ENCODE measurements around the gene PDE6H. TPM values are rescaled to one million over a fixed set of nuclear protein-coding genes. Genes with fewer than 3 reads are reported as not detected.
A peak's percentile ranks its signal among the peaks of the same experiment; 100 is the strongest.

Gene PDE6H
- total RNA-seq, 1 experiment from 2014 or later: not detected

- Histone ChIP-seq H3K36me3 (ENCODE audit: insufficient read depth, low read length, poor library complexity, severe bottlenecking) (no peaks in the 10 kb centered on the region), H3K27me3 (replicated peaks; ENCODE audit: insufficient read depth, low read depth, low read length, poor library complexity) (no peaks in the 10 kb centered on the region), H3K4me3 (ENCODE audit: low read depth, low read length, poor library complexity, severe bottlenecking) (no peak overlapping the region), H3K9me3 (ENCODE audit: low read depth, low read length, poor library complexity, severe bottlenecking) (no peaks in the 10 kb centered on the region), H3K4me1 (ENCODE audit: insufficient read depth, low read length, poor library complexity, severe bottlenecking) (no peaks in the 10 kb centered on the region), H3K27ac (ENCODE audit: low read depth, low read length, poor library complexity, severe bottlenecking) (no peak overlapping the region)
- ChIA-PET POLR2A (ENCODE audit: low non-redundant PET) (no interaction called here), CTCF (no interaction called here)
- DNase-seq (ENCODE audit: low spot score): no peak
- TF ChIP-seq, protein P1, sequence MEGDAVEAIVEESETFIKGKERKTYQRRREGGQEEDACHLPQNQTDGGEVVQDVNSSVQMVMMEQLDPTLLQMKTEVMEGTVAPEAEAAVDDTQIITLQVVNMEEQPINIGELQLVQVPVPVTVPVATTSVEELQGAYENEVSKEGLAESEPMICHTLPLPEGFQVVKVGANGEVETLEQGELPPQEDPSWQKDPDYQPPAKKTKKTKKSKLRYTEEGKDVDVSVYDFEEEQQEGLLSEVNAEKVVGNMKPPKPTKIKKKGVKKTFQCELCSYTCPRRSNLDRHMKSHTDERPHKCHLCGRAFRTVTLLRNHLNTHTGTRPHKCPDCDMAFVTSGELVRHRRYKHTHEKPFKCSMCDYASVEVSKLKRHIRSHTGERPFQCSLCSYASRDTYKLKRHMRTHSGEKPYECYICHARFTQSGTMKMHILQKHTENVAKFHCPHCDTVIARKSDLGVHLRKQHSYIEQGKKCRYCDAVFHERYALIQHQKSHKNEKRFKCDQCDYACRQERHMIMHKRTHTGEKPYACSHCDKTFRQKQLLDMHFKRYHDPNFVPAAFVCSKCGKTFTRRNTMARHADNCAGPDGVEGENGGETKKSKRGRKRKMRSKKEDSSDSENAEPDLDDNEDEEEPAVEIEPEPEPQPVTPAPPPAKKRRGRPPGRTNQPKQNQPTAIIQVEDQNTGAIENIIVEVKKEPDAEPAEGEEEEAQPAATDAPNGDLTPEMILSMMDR (conservative IDR thresholded peaks at IDR 0.05; ENCODE audit: low read depth, low read length): no peak
- intact Hi-C loops (cut with micrococcal nuclease; ENCODE audit: unreplicated experiment): loop anchor here (10.0 kb wide), 1 partner anchor 359 kb away; no protein-coding TSS in a partner anchor
- BruUV-seq (replicated peaks): no TSS peak
These were observed 20.9 kb downstream of the PDE6H start for GRCh38 chr12:14993537-14994266.

- no peaks in the 10 kb centered on the region for H3K27me3 ChIP-seq (replicated peaks; ENCODE audit: insufficient read depth, low read depth, low read length, poor library complexity)
- intact Hi-C loops (cut with micrococcal nuclease; ENCODE audit: unreplicated experiment): loop anchor here (10.0 kb wide), 1 partner anchor 360 kb away; no protein-coding TSS in a partner anchor
- no peak for DNase-seq (ENCODE audit: low spot score)
- H3K4me1 ChIP-seq (ENCODE audit: insufficient read depth, low read length, poor library complexity, severe bottlenecking): no peaks in the 10 kb centered on the region
- ChIA-PET POLR2A (ENCODE audit: low non-redundant PET) (no interaction called here), CTCF (interaction anchor here (0.7 to 2.1 kb wide), 3 partner anchors 147 to 329 kb away, joined by 3 to 13 read pairs (median 11); partner anchors contain the start of gene ART4)
- H3K36me3 ChIP-seq (ENCODE audit: insufficient read depth, low read length, poor library complexity, severe bottlenecking): no peaks in the 10 kb centered on the region
- no peak overlapping the region for H3K4me3 ChIP-seq (ENCODE audit: low read depth, low read length, poor library complexity, severe bottlenecking)
- H3K9me3 ChIP-seq (ENCODE audit: low read depth, low read length, poor library complexity, severe bottlenecking): no peaks in the 10 kb centered on the region
- no TSS peak for BruUV-seq (replicated peaks)
- TF ChIP-seq EZH2 (IDR thresholded peaks at IDR 0.05; ENCODE audit: borderline replicate concordance, low read depth, low read length, poor library complexity, severe bottlenecking): no peak
- TF ChIP-seq, protein P1 (conservative IDR thresholded peaks at IDR 0.05; ENCODE audit: low read depth, low read length): no peak
- H3K27ac ChIP-seq (ENCODE audit: low read depth, low read length, poor library complexity, severe bottlenecking): no peak overlapping the region
These were observed 21.8 kb downstream of the PDE6H start for GRCh38 chr12:14994610-14995009.

DNA sequence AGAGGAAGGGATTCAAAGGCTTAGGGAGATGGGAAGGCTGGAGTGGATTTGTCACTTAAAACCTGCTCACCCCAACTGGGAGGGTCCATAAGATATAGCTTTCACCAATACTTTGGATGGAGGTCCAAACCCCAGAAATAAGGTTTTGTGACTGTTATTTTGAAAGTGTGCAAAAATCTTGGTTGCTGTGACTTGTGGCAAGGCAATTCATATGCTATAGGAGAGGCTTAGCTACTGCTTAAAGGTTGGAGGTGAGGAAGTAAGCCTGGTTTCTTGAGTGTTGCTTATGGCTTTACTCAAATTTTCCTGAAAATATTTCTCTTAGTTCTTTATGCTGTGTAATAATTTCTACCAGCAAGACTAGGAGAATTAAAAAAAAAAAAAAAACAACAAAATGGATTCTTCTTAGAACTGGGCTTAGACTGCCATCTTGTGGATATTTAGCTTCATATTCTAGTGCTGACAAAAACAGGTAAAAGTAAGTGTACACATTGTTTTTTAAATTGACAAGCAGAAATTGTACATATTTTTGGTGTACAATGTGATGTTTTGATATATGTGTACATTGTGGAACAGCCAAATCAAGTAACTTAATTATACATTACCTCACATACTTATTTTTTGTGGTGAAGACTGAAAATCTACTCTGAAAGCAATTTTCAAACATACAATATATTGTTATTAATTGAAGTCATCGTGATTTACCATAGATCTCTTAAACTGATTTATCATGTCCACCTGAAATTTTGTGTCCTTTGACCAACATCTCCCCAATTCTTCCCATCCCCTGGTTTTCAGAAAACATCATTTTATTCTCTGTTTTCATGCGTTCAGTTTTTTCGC, 23.0 kb downstream of the PDE6H start:
- peak; percentile 71 for DNase-seq (ENCODE audit: low spot score)

More for the DNA sequence above, 23.0 kb downstream of the PDE6H start:
- no peak overlapping the region for H3K27ac ChIP-seq (ENCODE audit: low read depth, low read length, poor library complexity, severe bottlenecking)
- H3K27me3 ChIP-seq (replicated peaks; ENCODE audit: insufficient read depth, low read depth, low read length, poor library complexity): no peaks in the 10 kb centered on the region
- no peaks in the 10 kb centered on the region for H3K9me3 ChIP-seq (ENCODE audit: low read depth, low read length, poor library complexity, severe bottlenecking)
- no TSS peak for BruUV-seq (replicated peaks)
- H3K36me3 ChIP-seq (ENCODE audit: insufficient read depth, low read length, poor library complexity, severe bottlenecking): no peaks in the 10 kb centered on the region
- CTCF ChIA-PET: interaction anchor here (0.6 to 2.1 kb wide), 15 partner anchors 13 to 1234 kb away, joined by 3 to 13 read pairs (median 5); partner anchors contain the start of genes ART4 and RERG
- no peaks in the 10 kb centered on the region for H3K4me1 ChIP-seq (ENCODE audit: insufficient read depth, low read length, poor library complexity, severe bottlenecking)
- intact Hi-C loops (cut with micrococcal nuclease; ENCODE audit: unreplicated experiment): loop anchor here (1.0 to 10.0 kb wide), 3 partner anchors 151 to 361 kb away; no protein-coding TSS in a partner anchor
- POLR2A ChIA-PET (ENCODE audit: low non-redundant PET): no interaction called here
- no peak for TF ChIP-seq EZH2 (IDR thresholded peaks at IDR 0.05; ENCODE audit: borderline replicate concordance, low read depth, low read length, poor library complexity, severe bottlenecking)
- TF ChIP-seq, protein P1 (conservative IDR thresholded peaks at IDR 0.05; ENCODE audit: low read depth, low read length): peak; percentile 73
- no peak overlapping the region for H3K4me3 ChIP-seq (ENCODE audit: low read depth, low read length, poor library complexity, severe bottlenecking)

Data from A673 (cell line).